GM19238 (cell line): Measurements from ENCODE around the gene TCF7L1.
"Not testable (repeated sequence)": the region's sequence is repeated elsewhere in the genome, so short reads cannot be mapped to it uniquely, and the experiment has no call there.

Experiments used
- DNase-seq: peaks from one replicate; pipeline ENCODE4 v3.0.0; 2011; ENCODE audit warnings: low spot score; ENCODE audit not compliant: insufficient read length

Gene TCF7L1

DNA sequence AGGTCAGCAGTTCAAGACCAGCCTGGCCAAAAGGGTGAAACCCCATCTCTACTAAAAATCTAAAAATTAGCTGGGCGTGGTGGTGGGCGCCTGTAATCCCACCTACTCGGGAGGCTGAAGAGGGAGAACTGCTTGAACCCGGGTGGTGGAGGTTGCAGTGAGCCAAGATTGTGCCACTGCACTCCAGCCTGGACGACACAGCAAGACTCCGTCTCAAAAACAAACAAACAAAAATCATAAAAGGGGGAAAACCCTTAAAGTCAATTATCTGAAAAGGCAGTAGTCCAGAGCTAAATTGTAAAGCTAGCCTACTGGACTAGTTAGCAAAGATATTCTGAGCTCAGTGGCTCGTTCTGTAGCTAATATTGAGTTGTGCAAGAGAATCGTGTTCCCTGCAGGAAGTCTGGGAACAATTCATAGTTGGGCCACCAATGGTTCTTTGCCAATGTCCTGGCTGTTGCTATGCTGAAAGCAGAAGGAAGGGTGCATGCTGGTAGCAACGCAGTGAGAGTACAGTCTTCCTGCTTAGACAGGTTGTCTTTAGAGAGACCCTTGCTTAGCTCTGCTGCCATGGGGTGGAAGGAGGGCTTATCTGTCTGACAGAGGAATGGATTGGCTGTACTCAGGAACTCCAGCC is 190.3 kb downstream of the TCF7L1 start:
- DNase-seq, result no peak

DNA sequence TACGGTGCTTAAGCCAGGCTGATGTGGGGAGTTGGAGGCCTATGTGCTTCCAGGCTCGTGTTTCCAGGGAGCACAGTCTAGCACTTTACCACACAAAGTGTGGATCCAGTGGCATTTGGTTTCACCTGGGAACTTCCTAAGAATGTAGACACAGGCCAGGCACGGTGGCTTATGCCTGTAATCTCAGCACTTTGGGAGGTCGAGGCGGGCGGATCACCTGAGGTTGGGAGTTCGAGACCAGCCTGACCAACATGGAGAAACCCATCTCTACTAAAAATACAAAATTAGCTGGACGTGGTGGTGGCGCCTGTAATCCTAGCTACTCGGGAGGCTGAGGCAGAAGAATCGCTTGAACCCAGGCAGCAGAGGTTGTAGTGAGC is 190.8 kb downstream of the TCF7L1 start:
- not testable (repeated sequence) for DNase-seq

DNA sequence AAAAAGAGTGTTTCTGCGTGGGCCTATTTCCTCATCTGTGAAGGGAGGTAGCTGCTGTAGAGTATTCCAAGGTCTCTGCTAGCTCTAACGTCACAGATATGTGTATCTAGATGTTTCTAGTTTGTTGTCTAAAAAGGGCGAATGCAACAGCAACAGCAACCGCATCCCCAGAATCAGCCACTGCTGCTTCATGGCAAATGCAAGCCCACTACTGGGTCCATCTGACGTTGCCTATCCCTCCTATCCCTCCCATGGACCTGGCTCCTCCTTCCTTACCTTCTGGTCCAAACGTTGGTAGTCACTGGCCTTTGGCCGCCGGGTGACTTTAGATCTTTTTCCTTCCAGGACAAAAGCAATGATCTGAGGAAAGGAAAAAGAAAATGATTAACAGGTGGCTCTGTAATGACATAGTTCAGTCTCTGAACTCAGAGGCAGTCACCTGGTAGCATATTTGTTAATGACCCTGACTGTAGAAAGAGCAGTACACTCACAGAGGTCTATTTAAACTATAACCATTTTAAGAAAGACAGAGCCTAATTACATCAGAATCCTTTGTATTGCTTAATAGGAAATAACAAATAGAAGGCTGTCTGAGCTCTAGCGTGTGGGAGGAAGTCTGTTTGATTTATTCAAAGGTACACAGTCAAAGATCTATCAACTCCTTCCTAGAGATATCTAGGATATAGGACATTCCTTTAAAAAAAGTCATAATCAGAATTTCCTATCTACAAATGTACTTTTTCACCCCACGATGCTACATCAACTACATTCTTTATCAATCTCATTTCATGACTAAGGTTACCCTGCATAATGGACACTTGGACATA is 191.7 kb downstream of the TCF7L1 start:
- DNase-seq, result no peak

DNA sequence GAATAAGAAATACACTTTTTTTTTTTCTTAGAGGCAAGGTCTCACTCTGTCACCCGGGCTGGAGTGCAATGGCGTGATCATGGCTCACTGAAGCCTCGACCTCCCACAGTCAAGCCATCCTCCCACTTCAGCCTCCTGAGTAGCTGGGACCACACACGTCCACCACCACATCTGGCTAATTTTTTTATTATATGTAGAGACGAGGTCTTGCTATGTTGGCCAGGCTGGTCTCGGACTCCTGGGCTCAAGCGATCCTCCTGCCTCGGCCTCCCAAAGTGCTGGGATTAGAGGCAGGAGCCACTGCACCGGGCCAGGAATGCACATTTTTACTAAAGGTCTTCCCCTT is 192.2 kb downstream of the TCF7L1 start:
- no peak for DNase-seq

DNA sequence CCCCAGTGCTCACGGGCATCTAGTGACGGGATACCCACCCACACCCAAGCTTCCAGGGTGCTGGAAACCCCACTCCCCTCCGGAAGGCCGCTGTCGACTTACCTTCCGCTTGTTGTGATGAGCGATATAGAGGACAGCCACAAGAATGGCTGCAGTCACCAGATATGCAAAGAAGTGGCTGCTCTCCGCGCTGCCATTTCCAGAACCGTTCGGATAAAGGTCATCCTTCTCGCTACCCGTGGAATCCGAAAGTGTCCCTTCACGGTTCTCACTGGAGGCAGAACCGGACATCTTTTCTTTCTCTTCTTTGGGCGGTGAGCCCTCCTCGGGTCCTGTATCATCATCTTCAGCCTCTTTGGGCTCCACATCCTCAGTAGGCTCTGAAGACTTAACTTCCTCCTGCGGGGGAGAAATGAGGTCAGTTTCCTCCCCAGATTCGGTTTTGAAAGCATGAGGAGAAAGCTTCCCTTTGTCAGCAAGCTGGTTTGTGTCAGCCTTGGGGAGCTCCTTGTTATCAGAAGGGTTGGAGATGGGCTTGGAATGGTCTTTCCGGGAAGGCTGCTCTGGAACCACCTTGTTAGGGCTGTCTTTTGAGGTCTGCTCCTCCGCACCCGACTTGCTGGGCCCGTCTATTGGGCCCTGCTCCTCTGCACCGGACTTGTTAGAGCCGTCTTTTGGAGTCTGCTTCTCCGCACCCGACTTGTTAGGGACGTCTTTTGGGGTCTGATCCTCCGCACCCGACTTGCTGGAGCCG is 193.4 kb downstream of the TCF7L1 start:
- DNase-seq, result peak; percentile 45

DNA sequence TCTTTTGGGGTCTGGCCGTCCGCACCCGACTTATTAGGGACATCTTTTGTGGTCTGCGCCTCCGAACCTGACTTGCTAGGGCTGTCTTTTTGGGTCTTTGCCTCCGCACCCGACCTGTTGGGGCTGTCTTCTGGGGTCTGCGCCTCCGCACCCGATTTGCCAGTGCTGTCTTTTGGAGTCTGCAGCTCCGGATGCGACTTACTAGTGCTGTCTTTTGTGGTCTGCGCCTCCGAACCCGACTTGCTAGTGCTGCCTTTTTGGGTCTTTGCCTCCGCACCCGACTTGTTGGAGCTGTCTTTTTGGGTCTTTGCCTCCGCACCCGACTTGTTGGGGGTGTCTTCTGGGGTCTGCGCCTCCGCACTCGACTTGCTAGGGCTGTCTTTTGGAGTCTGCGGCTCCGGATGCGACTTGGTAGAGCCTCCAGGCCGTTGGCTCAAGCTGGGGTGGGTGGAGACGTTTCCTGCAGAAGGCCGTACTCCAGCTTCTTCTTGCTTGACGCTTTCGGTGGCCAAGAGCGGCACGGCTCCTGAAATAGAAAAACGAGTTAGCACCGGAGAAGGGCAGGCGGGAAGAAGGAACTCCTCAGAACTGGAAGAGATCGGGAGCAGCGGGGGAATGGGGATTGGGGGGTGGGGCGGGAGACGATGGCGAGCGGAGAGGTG is 194.1 kb downstream of the TCF7L1 start:
- DNase-seq, result peak; percentile 40

DNA sequence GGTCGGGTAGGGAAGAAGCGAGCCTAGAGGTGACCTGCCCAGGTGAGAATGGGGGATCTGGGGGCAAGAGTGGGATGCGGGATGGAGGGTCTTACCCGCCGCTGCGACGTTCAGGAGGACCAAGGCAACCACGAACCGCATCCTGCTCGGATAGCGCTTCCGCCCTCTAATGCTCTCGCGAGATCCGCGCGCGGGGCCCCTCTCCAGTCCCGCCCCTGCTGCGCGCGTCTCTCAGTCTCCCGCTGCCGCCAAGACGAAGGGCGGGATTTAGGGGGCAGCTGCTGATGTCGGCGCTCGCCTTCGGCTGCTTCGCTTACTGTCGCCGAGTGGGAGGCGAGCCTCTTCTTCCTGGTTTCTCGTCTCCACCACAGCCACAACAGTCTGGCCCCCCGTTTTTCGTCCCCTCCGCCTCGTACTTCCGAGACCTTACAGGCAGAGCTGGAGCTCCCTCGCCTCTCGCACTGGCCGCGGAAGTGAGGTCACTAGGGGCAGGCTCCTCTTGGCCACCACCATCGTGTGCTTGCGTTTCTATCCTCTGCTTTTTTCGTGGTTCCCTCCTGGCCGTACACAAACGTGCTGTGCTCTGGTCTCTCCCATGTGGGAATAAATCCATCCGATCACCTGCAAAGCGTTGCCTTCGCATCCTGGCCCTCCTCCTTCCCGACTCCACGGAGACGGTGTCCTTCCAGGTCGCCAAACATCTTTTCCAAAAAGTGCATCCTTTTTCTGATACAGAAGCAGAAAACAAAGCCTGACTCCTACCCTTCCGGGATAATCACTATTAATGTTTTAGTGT is 194.8 kb downstream of the TCF7L1 start, which contains the start of gene TGOLN2:
TSS of gene TGOLN2 (minus strand) at position 168 of the 796 bp plus-strand sequence. CDS start at position 141, 27 bp downstream.
- peak; percentile 96 for DNase-seq

DNA sequence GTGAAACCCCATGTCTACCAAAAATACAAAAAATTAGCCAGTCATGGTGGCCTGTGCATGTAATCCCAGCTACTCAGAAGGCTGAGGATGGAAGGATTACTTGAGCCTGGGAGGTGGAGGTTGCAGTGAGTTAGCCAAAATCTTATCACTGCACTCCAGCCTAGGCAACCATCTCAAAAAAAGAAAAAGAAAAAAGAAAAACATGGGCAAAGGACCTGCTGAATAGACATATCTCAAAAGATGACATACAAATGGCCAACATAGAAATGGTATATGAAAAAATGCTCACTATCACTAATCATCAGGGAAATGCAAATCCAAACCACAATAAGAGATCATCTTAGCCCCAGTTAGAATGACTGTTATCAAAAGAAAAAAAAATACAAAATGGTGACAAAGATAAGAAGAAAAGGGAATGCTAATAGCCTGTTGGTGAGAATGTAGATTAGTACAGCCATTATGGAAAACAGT is 196.0 kb downstream of the TCF7L1 start:
- no peak for DNase-seq

DNA sequence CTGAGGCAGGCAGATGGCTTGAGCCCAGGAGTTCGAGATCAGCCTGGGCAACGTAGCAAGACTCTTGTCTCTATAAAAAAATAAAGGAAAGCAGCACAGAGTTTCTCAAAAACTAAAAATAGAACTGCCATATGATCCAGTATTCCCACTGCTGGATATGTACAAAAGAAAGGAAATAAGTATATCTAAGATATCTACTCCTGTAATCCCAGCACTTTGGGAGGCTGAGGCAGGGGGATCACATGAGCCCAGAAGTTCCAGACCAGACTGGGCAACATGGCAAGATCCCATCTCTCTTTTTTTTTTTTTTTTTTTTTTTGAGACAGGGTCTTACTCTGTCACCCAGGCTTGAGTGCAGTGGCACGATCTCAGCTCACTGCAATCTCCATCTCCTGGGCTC is 196.5 kb downstream of the TCF7L1 start:
- not testable (repeated sequence) for DNase-seq

DNA sequence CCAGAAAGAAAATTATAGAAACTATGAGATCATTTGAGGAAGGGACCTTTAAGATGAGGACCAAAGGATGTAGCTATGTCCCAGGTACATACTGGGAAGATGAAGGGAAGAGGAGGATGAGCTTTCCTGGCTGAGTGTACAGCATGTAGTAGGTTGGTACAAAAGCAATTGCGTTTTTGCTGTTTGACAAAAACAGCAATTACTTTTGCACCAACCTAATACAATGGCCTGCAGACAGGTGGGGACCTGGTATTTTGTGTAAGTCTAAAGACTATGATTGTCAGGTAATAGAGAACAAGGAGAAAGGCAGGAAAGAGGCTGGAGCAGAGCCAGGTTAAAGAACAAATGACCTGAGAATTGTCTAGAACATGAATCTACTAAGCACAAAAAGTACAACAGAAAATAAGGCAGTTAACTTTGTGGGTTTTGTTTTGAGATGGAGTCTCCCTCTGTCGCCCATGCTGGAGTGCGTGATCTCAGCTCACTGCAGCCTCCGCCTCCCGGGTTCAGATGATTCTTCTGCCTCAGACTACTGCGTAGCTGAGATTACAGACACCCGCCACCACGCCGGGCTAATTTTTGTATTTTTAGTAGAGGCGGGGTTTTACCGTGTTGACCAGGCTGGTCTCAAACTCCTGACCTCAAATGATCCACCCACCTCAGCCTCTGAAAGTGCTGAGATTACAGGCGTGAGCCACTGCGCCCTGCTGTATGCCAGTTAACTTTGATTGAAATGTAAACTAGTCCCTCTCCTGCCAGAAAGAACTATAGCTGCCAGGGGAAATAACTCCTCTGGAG is 197.8 kb downstream of the TCF7L1 start:
- DNase-seq, result no peak

DNA sequence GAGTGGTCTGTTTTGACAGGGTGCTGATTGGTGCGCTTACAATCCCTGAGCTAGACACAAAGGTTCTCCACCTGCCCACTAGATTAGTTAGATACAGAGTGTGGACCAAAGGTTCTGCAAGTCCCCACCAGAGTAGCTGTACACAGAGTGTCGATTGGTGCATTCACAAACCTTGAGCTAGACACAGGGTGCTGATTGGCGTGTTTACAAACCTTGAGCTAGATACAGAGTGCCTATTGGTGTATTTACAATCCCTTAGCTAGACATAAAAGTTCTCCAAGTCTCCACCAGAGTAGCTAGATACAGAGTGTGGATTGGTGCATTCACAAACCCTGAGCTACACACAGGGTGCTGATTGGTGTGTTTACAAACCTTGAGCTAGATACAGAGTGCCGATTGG is 200.7 kb downstream of the TCF7L1 start:
- DNase-seq, result not testable (repeated sequence)

DNA sequence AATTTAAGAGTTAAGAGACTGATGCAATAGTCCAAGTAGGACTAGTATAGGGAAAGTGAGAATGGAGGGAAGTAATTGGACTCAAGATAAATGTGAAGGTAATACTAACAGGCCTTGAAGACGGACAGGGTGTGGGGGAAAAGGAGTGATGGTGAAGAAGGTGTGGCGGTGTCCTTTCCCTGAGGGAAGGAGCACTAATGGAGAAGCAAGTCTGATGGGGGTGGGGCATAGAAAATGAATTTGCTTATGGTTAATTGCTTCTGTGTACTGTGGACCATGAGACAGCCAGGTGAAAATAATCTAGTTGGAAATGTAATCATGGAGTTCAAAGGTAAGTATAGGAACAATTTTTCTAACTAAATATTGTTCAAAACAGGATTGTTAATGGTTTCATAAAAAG is 201.7 kb downstream of the TCF7L1 start:
- DNase-seq, result no peak

DNA sequence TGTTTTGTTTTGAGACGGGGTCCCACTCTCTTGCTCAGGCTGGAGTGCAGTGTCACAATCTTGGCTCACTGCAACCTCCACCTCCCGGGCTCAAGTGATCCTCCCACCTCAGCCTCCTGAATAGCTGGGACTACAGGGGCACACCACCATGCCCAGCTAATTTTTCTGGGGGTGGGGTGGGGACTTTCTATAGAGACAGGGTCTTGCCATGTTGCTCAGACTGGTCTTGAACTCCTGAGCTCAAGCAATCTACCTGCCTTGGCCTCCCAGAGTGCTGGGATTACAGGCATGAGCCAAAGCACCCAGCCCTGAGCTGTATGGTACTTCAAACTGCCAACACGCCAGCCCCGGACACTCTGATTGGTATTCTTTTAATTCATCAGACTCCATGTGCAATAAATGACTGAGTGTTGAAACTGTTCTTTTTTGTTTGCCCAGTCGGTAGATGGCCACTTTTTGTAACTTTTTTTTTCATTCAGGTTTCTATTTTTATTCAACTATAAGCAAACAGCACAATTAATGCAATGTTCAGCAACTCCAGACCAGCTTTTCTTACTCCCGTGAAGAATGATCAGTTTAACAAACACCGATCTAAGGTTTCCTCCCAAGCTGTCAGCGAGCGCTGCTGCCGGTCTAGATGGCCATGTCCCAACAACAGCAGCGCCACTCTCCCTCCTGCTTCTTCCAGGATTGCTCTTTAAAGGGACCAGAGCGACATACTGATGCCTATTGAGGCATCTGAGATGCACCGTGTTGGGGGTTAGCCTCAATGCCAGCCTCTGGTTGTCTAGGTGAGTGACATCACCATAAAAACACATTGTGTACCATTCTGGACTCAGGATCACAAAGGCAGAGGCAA is 207.1 kb downstream of the TCF7L1 start:
- no peak for DNase-seq

DNA sequence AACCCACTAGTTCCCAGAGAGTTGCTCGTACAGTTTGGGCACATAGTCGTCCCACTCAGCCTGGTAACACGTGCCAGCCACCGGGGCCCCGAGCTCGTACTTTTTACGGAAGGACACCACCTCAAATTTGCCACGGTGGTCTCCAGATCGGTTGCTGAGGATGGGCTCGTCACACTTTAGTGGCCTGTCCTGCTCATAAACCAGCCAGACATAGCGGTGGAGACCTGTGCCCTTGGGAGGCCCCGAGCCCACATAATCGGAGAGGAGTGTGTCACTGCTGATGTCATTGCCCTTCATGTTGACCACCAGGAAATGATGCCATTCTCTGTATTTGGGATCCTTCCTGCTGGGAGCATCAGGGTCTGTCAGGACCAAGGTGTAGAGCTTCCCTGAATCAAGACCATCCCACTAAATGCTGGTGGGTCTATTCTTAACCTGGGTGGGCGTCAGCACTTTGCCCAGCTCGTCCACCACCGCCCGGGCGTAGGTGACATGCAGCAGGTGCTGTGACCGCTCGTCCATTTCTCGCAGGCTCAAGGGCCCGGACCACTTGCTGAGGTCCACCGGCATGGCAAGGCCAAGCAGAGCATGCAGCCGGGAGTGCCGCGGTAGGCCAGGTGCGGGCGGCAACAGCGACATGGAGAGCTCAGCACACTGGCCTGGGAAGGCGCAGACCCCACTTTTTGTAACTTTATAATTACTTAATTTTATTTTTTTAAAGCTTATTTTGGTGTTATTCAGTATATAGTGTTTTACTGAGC is 208.3 kb downstream of the TCF7L1 start:
- no peak for DNase-seq

DNA sequence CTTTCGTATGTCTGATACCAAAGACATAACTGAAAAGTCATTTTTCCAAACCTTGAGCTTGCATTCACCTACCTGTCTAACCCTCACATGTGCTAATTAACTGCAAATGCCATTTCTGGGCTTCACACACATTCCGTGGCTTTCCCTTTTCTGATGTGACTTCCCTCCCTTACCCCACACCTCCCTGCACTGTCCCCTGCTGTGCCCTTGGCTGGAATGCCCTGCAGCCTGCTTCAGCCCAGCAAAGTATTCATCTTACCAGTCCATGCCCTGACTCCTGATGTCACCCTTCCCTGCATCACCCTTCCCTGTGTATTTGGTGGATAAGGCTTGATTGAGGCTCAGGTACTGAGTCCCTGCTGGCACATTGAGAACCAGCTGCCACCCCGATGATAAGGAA is 209.0 kb downstream of the TCF7L1 start:
- DNase-seq, result no peak

DNA sequence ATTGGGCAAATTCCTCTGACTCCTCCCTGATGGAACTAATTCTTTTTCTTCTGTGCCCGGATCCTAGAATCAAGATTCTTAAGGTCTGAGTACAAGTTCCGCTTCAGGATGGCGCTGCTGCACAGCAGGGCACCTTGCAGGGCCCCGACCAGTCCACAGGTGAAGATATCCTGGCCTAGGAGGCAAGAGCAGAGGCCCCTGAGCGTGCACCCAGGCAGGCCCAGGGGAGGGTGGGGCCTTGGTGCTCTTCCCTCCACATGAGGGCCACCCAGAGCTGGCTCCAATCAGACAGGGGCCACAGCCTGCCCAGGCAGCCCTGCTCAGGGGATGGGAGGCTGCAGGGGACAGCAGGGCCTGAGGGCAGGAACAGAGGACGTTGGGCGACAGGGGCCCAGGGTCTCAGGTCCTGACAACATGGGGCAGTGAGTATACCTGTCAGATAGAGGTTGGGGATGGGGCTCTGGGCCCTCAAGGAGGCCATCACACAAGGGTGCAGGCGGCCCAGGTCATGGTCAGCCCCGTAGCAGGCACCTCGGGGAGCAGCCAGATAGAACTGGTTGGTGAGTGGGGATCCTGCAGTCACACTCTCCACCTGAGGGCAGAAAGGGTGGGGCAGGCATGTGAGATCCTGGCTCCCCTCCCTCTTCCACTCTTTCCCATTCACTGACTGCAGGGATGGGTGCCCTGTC is 210.2 kb downstream of the TCF7L1 start:
- not testable (repeated sequence) for DNase-seq

DNA sequence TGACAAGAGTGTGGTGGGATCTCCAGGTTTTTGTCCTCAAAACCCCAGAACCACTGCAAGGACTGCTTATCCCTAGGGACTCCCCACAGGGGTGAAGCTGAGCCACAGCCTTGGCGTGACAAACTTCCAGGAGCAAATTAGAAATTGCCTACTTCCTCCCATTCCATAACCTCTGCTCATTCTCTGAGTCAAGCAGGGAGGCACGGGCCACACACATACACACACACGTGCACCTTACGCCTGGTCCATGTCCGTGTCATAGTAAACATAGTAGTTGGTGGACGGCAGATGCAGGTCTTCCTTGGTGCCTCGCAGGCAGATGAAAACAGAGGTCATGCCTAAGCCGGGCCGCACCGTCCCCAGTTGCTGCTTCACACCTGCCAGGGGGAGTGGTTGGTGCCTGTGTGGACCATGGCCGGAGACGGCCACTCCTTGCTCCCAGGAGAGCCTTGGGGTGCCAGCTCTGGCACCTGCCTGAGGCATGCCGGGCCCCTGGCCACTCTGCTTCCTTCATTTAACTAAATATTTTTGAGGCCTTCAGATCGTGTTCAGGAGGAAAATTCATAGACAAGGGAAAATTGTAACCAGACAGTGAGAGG is 211.3 kb downstream of the TCF7L1 start:
- no peak for DNase-seq
